ENCODE data around the gene RERE.
A peak's percentile ranks its signal among the peaks of the same experiment; 100 is the strongest.

RERE gene

GRCh38 chr1:8817412-8818324 lies at the start of gene RERE:
Gene RERE (minus strand): TSS chr1:8817640.
- Histone ChIP-seq H3K27me3 (ENCODE audit: low read depth) (no peaks in the 10 kb centered on the region), H3K36me3 (replicated peaks) (no peaks in the 10 kb centered on the region), H3K4me3 (peak within 1 kb of the TSS; percentile 56), H3K4me1 (peaks cover 30% of the 10 kb centered on the region), H3K9me3 (no peaks in the 10 kb centered on the region)
- in situ Hi-C loops (cut with MboI; ENCODE audit: low sequenced_read_pairs): no loop called here
- DNase-seq (ENCODE audit: low spot score in 2 of 2): peak; percentile 90 to 95

- no peak for DNase-seq (ENCODE audit: low spot score in 2 of 2)
- Histone ChIP-seq H3K4me1 (no peaks in the 10 kb centered on the region), H3K27me3 (ENCODE audit: low read depth) (no peaks in the 10 kb centered on the region), H3K9me3 (no peaks in the 10 kb centered on the region), H3K4me3 (no peak overlapping the region), H3K36me3 (replicated peaks) (peaks cover 100% of the 10 kb centered on the region)
- in situ Hi-C loops (cut with MboI; ENCODE audit: low sequenced_read_pairs): no loop called here
Observed at GRCh38 chr1:8866792-8867415, 49.5 kb upstream of the RERE start.

GRCh38 chr1:8866173-8866791 lies 48.8 kb upstream of the RERE start:
- no peaks in the 10 kb centered on the region for H3K9me3 ChIP-seq
- H3K4me3 ChIP-seq: no peak overlapping the region
- H3K27me3 ChIP-seq (ENCODE audit: low read depth): no peaks in the 10 kb centered on the region
- H3K36me3 ChIP-seq (replicated peaks): peaks cover 100% of the 10 kb centered on the region
- DNase-seq (ENCODE audit: low spot score in 2 of 2): no peak
- in situ Hi-C loops (cut with MboI; ENCODE audit: low sequenced_read_pairs): no loop called here
- H3K4me1 ChIP-seq: no peaks in the 10 kb centered on the region

- in situ Hi-C loops (cut with MboI; ENCODE audit: low sequenced_read_pairs): no loop called here
Observed at GRCh38 chr1:8864713-8865344, 47.4 kb upstream of the RERE start.

GRCh38 chr1:8863794-8864233 lies 46.4 kb upstream of the RERE start:
- H3K4me3 ChIP-seq: no peak overlapping the region
- in situ Hi-C loops (cut with MboI; ENCODE audit: low sequenced_read_pairs): no loop called here
- DNase-seq (ENCODE audit: low spot score in 2 of 2): no peak
- peaks cover 100% of the 10 kb centered on the region for H3K36me3 ChIP-seq (replicated peaks)
- no peaks in the 10 kb centered on the region for H3K4me1 ChIP-seq
- H3K27me3 ChIP-seq (ENCODE audit: low read depth): no peaks in the 10 kb centered on the region
- H3K9me3 ChIP-seq: no peaks in the 10 kb centered on the region

More at GRCh38 chr1:8864713-8865344, 47.4 kb upstream of the RERE start:
- Histone ChIP-seq H3K9me3 (no peaks in the 10 kb centered on the region), H3K4me1 (no peaks in the 10 kb centered on the region), H3K36me3 (replicated peaks) (peaks cover 100% of the 10 kb centered on the region), H3K27me3 (ENCODE audit: low read depth) (no peaks in the 10 kb centered on the region), H3K4me3 (no peak overlapping the region)
- no peak for DNase-seq (ENCODE audit: low spot score in 2 of 2)

- Histone ChIP-seq H3K36me3 (replicated peaks) (peaks cover 100% of the 10 kb centered on the region), H3K9me3 (no peaks in the 10 kb centered on the region), H3K27me3 (ENCODE audit: low read depth) (no peaks in the 10 kb centered on the region), H3K4me1 (no peaks in the 10 kb centered on the region), H3K4me3 (no peak overlapping the region)
- in situ Hi-C loops (cut with MboI; ENCODE audit: low sequenced_read_pairs): no loop called here
- no peak for DNase-seq (ENCODE audit: low spot score in 2 of 2)
Observed at GRCh38 chr1:8863138-8863537, 45.7 kb upstream of the RERE start.

- Histone ChIP-seq H3K27me3 (ENCODE audit: low read depth) (no peaks in the 10 kb centered on the region), H3K4me3 (no peak overlapping the region), H3K9me3 (no peaks in the 10 kb centered on the region), H3K36me3 (replicated peaks) (peaks cover 100% of the 10 kb centered on the region), H3K4me1 (no peaks in the 10 kb centered on the region)
- in situ Hi-C loops (cut with MboI; ENCODE audit: low sequenced_read_pairs): no loop called here
- peak in 1 of 2 experiments; percentile 78 for DNase-seq (ENCODE audit: low spot score in 2 of 2)
Observed at GRCh38 chr1:8862528-8862927, 45.1 kb upstream of the RERE start.

- Histone ChIP-seq H3K4me3 (no peak overlapping the region), H3K36me3 (replicated peaks) (peaks cover 93% of the 10 kb centered on the region), H3K4me1 (no peaks in the 10 kb centered on the region), H3K27me3 (ENCODE audit: low read depth) (no peaks in the 10 kb centered on the region), H3K9me3 (no peaks in the 10 kb centered on the region)
- in situ Hi-C loops (cut with MboI; ENCODE audit: low sequenced_read_pairs): no loop called here
- no peak for DNase-seq (ENCODE audit: low spot score in 2 of 2)
Observed at GRCh38 chr1:8860738-8861516, 43.5 kb upstream of the RERE start.

- H3K36me3 ChIP-seq (replicated peaks): peaks cover 74% of the 10 kb centered on the region
- DNase-seq (ENCODE audit: low spot score in 2 of 2): peak; percentile 60 to 68
- H3K4me3 ChIP-seq: no peak overlapping the region
- no peaks in the 10 kb centered on the region for H3K27me3 ChIP-seq (ENCODE audit: low read depth)
- no peaks in the 10 kb centered on the region for H3K4me1 ChIP-seq
- no peaks in the 10 kb centered on the region for H3K9me3 ChIP-seq
- in situ Hi-C loops (cut with MboI; ENCODE audit: low sequenced_read_pairs): no loop called here
Observed at GRCh38 chr1:8858888-8859706, 41.7 kb upstream of the RERE start.

GRCh38 chr1:8858112-8858668 lies 40.8 kb upstream of the RERE start:
- in situ Hi-C loops (cut with MboI; ENCODE audit: low sequenced_read_pairs): no loop called here
- H3K4me1 ChIP-seq: no peaks in the 10 kb centered on the region
- no peak overlapping the region for H3K4me3 ChIP-seq
- no peaks in the 10 kb centered on the region for H3K27me3 ChIP-seq (ENCODE audit: low read depth)
- no peak for DNase-seq (ENCODE audit: low spot score in 2 of 2)
- no peaks in the 10 kb centered on the region for H3K9me3 ChIP-seq
- peaks cover 65% of the 10 kb centered on the region for H3K36me3 ChIP-seq (replicated peaks)

- Histone ChIP-seq H3K27me3 (ENCODE audit: low read depth) (no peaks in the 10 kb centered on the region), H3K4me1 (no peaks in the 10 kb centered on the region), H3K36me3 (replicated peaks) (peaks cover 52% of the 10 kb centered on the region), H3K4me3 (no peak overlapping the region), H3K9me3 (no peaks in the 10 kb centered on the region)
- no peak for DNase-seq (ENCODE audit: low spot score in 2 of 2)
- in situ Hi-C loops (cut with MboI; ENCODE audit: low sequenced_read_pairs): no loop called here
Observed at GRCh38 chr1:8856689-8857412, 39.4 kb upstream of the RERE start.

GRCh38 chr1:8854240-8854639 lies 36.8 kb upstream of the RERE start:
- no peak overlapping the region for H3K4me3 ChIP-seq
- in situ Hi-C loops (cut with MboI; ENCODE audit: low sequenced_read_pairs): no loop called here
- H3K4me1 ChIP-seq: no peaks in the 10 kb centered on the region
- H3K9me3 ChIP-seq: no peaks in the 10 kb centered on the region
- DNase-seq (ENCODE audit: low spot score in 2 of 2): no peak
- peaks cover 26% of the 10 kb centered on the region for H3K36me3 ChIP-seq (replicated peaks)
- H3K27me3 ChIP-seq (ENCODE audit: low read depth): no peaks in the 10 kb centered on the region
